ENCODE measurements around the gene TMEM126A.

GRCh38 chr11:85668157-85668556 is 20.4 kb downstream of the TMEM126A start:
- TF ChIP-seq TAF1 (IDR thresholded peaks at IDR 0.05; ENCODE audit: borderline replicate concordance, insufficient read depth, low read length), result no peak
- TF ChIP-seq REST (IDR thresholded peaks at IDR 0.05; ENCODE audit: insufficient read depth in 1 of 2, low read depth in 2 of 2, low read length in 2 of 2), result no peak

All from PFSK-1 (cell line).